GM12872 (cell line): ENCODE data around the gene SEC14L3.

Experiments
- TF ChIP-seq, protein P1 (sequence below): IDR thresholded peaks from 3 replicates; pipeline ENCODE4 v1.5.1; 2011; ENCODE audit warnings: low read depth, mild to moderate bottlenecking, low read length, moderate library complexity; ENCODE audit not compliant: insufficient read depth

Gene SEC14L3

DNA sequence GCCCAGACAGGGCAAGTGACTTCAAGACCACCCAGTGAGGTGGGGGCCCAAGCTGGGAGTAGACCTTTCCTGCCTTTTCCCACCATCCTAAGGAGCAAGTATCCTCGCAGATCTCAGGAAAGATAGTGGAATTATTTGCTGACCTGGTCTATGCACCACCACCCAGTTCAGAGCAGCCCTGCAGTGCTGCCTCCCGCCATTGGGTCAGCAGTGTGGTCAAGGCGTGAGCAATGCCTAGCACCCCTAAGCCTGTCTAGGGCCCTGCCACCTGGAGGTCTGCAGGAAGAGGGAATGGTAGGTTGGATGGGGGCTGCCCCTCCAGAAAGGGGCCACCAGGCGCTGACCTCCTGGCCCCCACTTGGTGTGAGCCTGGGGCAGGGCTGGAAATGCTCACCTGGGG is 39.7 kb downstream of the SEC14L3 start:
- TF ChIP-seq, protein P1, sequence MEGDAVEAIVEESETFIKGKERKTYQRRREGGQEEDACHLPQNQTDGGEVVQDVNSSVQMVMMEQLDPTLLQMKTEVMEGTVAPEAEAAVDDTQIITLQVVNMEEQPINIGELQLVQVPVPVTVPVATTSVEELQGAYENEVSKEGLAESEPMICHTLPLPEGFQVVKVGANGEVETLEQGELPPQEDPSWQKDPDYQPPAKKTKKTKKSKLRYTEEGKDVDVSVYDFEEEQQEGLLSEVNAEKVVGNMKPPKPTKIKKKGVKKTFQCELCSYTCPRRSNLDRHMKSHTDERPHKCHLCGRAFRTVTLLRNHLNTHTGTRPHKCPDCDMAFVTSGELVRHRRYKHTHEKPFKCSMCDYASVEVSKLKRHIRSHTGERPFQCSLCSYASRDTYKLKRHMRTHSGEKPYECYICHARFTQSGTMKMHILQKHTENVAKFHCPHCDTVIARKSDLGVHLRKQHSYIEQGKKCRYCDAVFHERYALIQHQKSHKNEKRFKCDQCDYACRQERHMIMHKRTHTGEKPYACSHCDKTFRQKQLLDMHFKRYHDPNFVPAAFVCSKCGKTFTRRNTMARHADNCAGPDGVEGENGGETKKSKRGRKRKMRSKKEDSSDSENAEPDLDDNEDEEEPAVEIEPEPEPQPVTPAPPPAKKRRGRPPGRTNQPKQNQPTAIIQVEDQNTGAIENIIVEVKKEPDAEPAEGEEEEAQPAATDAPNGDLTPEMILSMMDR: no peak

- TF ChIP-seq, protein P1: no peak
These were observed 40.9 kb downstream of the SEC14L3 start for GRCh38 chr22:30430933-30431332.

DNA sequence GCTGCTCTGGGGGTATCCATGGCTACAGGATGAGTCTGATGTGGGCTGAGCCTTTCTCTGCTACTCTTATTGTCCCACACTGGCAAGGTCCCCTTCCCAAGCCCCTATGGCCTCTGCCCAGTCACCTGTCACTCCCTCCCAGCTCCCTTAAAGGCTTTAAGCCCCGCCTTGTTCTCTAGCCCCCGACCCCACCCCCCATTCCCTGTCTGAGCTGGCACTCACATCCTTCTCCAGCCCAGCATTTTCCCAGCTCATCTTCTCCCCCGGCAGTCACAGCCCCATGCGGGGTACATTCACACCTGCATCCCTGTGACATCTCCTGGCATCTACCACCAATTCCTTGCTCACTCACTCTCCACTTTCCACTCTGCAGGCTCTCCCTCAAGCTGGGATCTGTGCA is 41.9 kb downstream of the SEC14L3 start:
- TF ChIP-seq, protein P1: no peak

DNA sequence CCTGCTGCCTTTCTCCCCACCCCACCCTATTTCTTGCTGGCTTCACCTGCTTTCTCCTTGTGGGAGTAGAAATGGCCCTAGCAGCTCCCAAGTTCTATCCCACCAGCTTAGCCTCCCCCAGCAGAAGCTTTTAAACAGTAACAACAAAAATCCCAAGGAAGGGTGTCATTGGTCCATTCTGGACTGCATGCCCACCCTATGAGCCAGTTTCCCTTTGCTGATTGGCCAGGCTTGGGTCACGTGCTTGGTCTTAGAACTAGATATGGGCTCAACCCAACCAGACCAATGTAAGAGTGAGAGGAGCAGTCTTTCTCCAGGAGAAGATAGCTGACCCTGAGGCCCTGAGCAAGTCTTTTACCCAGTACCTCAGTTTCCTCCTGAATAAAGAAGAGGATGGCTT is 43.9 kb downstream of the SEC14L3 start:
- TF ChIP-seq, protein P1: no peak

- TF ChIP-seq, protein P1: peak; percentile 91
These were observed 45.1 kb downstream of the SEC14L3 start for GRCh38 chr22:30426388-30427353.

DNA sequence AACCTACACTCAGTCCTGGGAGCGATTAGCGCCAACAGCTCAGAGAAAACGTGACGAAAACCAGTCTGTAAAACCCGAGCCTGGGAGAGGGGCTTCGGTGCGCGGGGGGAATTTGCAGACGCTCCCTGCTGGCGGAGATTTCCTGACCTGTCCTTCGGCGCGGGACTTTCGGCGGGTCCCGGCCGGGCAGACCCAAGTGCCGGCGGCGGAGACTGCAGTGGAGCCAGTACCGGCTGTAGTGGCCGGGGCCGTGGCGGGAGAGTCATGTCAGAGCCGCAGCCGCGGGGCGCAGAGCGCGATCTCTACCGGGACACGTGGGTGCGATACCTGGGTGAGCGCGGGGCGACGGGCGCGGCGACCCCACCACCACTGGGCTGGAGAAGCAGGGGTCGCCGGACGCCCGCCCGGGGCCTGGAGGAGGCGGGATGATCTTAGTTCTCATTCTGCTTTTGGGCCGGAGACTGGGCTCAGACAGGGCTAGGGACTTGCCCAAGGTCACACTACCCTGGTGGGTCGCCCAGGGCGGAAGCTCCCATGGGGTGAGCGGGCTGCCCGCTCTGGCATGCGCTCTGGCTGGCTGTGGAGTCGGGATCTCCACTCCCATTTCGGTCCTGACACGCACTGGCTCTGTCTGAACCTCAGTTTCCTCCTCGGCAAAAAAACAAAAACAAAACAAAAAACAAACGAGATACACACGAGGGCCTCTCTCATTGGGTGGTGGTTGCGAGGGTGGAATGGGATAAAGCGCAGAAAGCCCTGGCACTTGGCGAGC is 46.0 kb downstream of the SEC14L3 start, which contains the start of gene MTFP1:
TSS of gene MTFP1 (plus strand) at position 153 of the 772 bp plus-strand sequence. CDS start at position 265, 112 bp downstream.
- TF ChIP-seq, protein P1: no peak

- TF ChIP-seq, protein P1: no peak
These were observed 46.5 kb downstream of the SEC14L3 start for GRCh38 chr22:30425327-30425615.
